ENCODE data around the gene PTPRO.

- TF ChIP-seq CTCF (IDR thresholded peaks at IDR 0.05; ENCODE audit: low read depth, low read length, missing input control) (no peak), RXRA (IDR thresholded peaks at IDR 0.05) (peak in 1 of 2 donors; percentile 10), ZBTB33 (IDR thresholded peaks at IDR 0.05) (no peak), GABPA (IDR thresholded peaks at IDR 0.05 in 1 of 2, conservative IDR thresholded peaks at IDR 0.05 in 1 of 2) (no peak)
These were observed 48.4 kb upstream of the PTPRO start for GRCh38 chr12:15273896-15274295.

Measured in liver (tissue), 3 donors.